Neutrophil (primary cell): ENCODE data around the gene CDC42EP1.
"Not testable (repeated sequence)": the region's sequence is repeated elsewhere in the genome, so short reads cannot be mapped to it uniquely, and the experiment has no call there.

Source experiments
- H3K27ac ChIP-seq: fragments of 200-600 bp; sonication (generic); 2 replicates; pipeline ENCODE4 v1.5.1; 2016; ENCODE audit warnings: mild to moderate bottlenecking, moderate library complexity
- H3K27me3 ChIP-seq: fragments of 200-600 bp; sonication (generic); 2 replicates; pipeline ENCODE4 v1.6.0; 2016; ENCODE audit warnings: mild to moderate bottlenecking
- H3K36me3 ChIP-seq: fragments of 200-600 bp; sonication (generic); 2 replicates; pipeline ENCODE4 v1.5.1; 2017
- H3K4me1 ChIP-seq, 2 experiments: fragments of 200-600 bp in 1 of 2; sonication (generic) in 1 of 2; 1 replicate in 1 of 2; 2 replicates in 1 of 2; pipeline versions ENCODE4 v1.5.1 to v1.6.1; 2013 to 2016; ENCODE audit warnings: low read depth in 1 of 2, low read length in 1 of 2, mild to moderate bottlenecking in 1 of 2, moderate library complexity in 1 of 2; ENCODE audit not compliant: control insufficient read depth in 1 of 2, insufficient read depth in 1 of 2
- H3K4me3 ChIP-seq, 2 experiments: fragments of 200-600 bp in 1 of 2; sonication (generic) in 1 of 2; 1 replicate in 1 of 2; 2 replicates in 1 of 2; pipeline ENCODE4 v1.5.1; 2013 to 2016; ENCODE audit warnings: low read depth in 1 of 2, low read length in 1 of 2, mild to moderate bottlenecking in 1 of 2, moderate library complexity in 1 of 2
- H3K9me3 ChIP-seq: fragments of 200-600 bp; sonication (generic); 2 replicates; pipeline ENCODE4 v1.5.1; 2016
- TF ChIP-seq, protein P1 (sequence below): fragments of 200-600 bp; sonication (generic); IDR thresholded peaks from 2 replicates; pipeline ENCODE4 v1.5.1; 2016; ENCODE audit warnings: antibody characterized with exemption

Gene CDC42EP1

DNA sequence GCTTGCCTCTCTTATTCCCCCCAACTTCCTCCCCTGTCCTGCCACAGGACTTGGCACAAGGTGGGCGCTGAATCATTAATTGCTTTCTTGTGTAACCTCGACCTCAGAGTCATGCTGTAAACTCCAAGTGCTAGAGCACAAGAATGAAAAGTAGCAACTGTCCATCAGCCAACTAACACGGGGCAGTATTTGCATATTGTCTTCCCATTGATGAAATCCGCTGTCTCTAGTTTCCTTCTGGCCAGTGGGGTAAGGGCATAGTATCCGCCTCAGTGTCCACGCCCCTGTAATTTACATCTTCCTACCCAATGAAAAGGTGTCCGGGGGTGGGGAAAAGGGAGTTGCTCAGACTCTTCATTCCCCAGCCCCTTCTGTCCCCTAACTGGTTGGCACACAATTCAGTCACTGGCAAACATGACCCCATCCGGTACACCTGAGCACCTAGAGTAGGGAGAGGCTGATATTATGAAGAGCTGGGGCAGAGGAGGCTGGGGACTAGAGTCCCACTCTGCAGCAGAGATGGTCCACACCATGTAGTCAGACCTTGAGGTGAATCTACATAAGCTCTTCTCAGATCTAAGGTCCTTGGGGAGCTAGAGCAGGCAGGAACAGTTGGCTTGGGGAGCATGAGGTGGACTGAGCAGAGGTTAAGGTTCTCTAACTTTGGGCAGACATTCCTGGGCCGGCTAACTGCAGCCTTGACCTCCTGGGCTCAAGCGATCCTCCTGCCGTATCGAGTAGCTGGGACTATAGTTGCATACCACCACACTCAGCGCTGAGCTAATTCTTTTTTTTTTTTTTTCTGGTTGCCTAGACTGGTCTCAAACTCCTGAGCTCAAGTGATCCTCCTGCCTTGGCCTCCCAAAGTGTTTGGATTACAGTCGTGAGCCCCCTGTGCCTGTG is 41.5 kb downstream of the CDC42EP1 start:
- Histone ChIP-seq H3K27me3 (peaks cover 32% of the 10 kb centered on the region), H3K4me3 (no peak overlapping the region), H3K4me1 (peaks cover 0 to under 1% of the 10 kb centered on the region in 2 experiments), H3K36me3 (no peaks in the 10 kb centered on the region), H3K9me3 (no peaks in the 10 kb centered on the region), H3K27ac (no peak overlapping the region)
- TF ChIP-seq, protein P1, sequence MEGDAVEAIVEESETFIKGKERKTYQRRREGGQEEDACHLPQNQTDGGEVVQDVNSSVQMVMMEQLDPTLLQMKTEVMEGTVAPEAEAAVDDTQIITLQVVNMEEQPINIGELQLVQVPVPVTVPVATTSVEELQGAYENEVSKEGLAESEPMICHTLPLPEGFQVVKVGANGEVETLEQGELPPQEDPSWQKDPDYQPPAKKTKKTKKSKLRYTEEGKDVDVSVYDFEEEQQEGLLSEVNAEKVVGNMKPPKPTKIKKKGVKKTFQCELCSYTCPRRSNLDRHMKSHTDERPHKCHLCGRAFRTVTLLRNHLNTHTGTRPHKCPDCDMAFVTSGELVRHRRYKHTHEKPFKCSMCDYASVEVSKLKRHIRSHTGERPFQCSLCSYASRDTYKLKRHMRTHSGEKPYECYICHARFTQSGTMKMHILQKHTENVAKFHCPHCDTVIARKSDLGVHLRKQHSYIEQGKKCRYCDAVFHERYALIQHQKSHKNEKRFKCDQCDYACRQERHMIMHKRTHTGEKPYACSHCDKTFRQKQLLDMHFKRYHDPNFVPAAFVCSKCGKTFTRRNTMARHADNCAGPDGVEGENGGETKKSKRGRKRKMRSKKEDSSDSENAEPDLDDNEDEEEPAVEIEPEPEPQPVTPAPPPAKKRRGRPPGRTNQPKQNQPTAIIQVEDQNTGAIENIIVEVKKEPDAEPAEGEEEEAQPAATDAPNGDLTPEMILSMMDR = no peak

DNA sequence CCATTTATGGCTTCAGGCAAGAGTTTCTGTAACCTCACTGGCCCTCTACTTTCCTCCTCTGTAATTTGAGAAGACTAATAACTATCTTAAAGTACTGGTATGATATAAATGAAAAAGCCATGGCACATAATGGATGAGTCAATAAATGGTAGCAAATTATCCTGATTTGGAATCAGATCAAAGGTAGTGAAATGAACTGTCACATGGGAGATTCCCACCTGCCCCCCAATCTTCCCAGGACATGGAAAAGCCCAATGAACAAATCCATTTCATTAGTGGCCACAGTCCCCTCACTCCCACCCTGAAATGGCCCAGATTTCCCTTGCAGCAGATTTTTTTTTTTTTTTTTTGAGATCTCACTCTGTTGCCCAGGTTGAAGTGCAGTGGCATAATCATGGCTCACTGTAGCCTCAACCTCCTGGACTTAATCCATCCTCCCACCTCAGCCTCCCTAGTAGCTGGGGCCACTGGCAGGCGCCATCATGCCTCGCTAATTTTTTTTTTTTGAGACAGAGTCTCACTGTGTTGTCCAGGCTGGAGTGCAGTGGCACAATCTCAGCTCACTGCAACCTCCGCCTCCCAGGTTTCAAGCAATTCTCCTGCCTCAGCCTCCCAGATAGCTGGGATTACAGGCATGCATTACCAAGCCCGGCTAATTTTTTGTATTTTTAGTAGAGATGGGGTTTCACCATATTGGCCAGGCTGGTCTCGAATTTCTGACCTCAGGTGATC is 42.4 kb downstream of the CDC42EP1 start:
- not testable (repeated sequence) for H3K27ac ChIP-seq, H3K4me1 ChIP-seq, H3K4me3 ChIP-seq

DNA sequence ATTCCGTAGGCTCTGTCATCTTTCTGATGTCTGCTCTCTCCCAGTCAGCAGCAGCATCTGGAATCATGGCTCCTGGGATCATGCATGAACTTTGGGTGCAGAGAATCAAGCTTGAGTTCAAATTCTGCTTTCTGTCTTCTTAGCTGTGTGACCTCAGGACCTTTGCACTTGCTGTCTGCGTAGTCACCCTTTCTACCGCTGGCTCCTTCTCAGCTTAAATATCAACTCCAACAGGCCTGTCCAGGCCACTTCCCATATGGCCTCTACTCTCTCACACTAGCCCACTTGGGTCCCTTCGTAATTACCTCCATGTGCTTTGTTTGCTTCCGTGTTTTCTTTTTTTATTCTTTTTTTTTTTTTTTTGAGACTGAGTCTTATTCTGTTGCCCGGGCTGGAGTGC is 43.8 kb downstream of the CDC42EP1 start:
- Histone ChIP-seq H3K4me3 (no peak overlapping the region), H3K9me3 (no peaks in the 10 kb centered on the region), H3K4me1 (peaks cover 15 to 24% of the 10 kb centered on the region in 2 experiments), H3K36me3 (no peaks in the 10 kb centered on the region), H3K27me3 (peaks cover 32% of the 10 kb centered on the region), H3K27ac (no peak overlapping the region)
- TF ChIP-seq, protein P1 = no peak

More for the DNA sequence above, 42.4 kb downstream of the CDC42EP1 start:
- peaks cover 32% of the 10 kb centered on the region for H3K27me3 ChIP-seq
- not testable (repeated sequence) for H3K36me3 ChIP-seq, H3K9me3 ChIP-seq

DNA sequence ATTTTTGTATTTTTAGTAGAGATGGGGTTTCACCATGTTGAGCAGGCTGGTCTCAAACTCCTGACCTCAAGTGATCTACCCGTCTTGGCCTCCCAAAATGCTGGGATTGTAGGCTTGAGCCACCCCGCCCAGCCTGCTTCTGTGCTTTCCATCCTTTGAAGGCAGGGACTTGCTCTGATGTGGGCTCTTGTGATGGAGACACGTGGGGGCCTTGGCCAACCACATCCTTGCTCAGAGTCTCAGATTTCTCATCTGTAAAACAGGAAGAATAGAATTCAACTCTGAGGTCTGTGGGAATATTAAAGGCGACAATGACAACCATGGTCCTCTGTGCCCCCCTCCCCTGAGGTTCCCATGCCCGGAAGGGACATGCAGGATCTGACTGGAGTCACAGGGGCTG is 44.6 kb downstream of the CDC42EP1 start:
- no peaks in the 10 kb centered on the region for H3K36me3 ChIP-seq
- H3K4me3 ChIP-seq = no peak overlapping the region
- TF ChIP-seq, protein P1 = no peak
- H3K27ac ChIP-seq = no peak overlapping the region
- no peaks in the 10 kb centered on the region for H3K9me3 ChIP-seq
- H3K27me3 ChIP-seq = peaks cover 32% of the 10 kb centered on the region
- peaks cover 23 to 32% of the 10 kb centered on the region in 2 experiments for H3K4me1 ChIP-seq

DNA sequence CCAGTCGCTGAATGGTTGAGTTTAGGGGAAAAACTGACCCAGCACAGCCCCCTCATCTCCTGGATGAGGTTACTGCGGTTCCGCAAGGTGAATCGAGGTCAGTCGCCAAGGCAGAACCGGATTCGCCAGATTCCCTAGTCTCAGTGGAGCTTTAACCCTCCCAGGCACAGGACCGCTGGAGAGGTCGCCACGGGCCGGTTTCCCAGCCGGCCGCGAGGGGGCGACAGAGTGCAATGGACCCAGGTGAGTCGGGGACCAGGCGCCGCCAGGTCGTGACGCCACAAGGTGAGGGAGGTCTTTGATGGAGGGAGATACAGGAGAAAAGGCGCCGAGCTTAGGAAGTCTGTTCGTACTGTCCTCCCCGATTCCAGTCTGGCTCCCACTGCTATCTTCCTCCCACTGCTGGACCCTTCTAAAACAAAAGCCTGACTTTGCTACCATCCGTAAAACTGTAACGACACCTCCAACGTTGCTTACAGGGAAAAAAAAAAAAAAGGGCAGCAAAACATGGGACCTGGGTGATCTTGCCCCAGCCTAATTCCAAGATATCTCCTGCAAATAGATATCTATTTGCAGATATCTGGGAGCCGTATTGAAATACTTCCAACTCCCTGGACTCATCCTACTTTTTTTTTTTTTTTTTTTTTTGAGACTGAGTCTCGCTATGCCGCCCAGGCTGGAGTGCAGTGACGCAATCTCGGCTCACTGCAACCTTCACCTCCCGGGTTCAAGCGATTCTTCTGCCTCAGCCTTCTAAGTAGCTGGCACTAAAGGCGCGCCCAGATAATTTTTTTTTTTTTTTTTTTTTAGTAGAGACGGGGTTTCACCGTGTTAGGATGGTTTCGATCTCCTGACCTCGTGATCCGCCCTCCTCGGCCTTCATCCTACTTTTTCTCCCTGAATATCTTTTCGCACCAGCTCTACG is 47.0 kb downstream of the CDC42EP1 start:
- TF ChIP-seq, protein P1 = peak; percentile 98
- no peaks in the 10 kb centered on the region for H3K36me3 ChIP-seq
- H3K27ac ChIP-seq = peak overlapping the region; percentile 98
- peaks cover 31% of the 10 kb centered on the region for H3K27me3 ChIP-seq
- H3K4me3 ChIP-seq = peak overlapping the region; percentile 82
- H3K9me3 ChIP-seq = no peaks in the 10 kb centered on the region
- peaks cover 39 to 47% of the 10 kb centered on the region in 2 experiments for H3K4me1 ChIP-seq
